Measurements from ENCODE around the gene SLC9A7.

DNA sequence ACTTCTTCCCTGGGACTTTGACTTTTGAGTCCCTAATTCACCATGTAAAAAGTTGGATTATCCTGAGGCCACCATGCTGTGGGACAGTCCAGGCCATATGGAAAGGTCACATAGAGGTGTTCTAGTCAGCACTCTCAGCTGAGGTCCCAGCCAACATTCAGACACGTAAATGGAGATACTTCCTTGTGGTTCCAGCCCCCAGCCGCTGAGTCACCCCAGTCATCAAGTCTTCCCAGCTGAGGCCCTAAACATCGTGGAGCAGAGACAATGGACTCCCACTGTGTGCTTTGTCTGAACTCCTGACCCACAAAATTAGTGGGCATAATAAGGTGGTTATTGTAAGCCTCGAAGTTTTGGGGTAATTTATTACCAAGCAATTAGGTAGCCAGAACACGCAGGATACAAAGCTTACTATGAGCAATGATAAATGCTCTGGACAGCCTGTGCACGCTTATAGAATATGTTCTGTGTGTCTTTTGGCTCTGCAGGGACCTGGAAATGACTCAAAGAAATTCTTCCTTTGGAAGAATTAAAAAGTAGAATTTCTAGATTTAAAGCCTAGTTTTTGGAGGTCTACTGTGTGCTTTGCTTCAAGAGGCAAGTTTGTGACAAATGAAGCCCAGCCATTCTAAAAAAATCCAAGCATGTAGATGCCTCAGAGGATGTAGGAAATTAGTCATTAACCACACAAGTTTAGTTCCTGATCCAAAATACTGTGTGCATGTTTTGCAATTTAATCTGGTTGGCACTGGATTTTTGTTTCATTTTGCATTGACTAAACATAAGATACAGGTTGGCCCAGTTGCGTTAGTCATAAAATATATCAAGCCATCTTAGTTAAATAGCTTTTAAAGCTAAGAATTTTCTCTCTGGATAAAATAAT is 33.2 kb upstream of the SLC9A7 start:
- no peak for TF ChIP-seq POLR2A (IDR thresholded peaks at IDR 0.05; ENCODE audit: extremely low read depth, insufficient read length)
- TF ChIP-seq, protein P1, sequence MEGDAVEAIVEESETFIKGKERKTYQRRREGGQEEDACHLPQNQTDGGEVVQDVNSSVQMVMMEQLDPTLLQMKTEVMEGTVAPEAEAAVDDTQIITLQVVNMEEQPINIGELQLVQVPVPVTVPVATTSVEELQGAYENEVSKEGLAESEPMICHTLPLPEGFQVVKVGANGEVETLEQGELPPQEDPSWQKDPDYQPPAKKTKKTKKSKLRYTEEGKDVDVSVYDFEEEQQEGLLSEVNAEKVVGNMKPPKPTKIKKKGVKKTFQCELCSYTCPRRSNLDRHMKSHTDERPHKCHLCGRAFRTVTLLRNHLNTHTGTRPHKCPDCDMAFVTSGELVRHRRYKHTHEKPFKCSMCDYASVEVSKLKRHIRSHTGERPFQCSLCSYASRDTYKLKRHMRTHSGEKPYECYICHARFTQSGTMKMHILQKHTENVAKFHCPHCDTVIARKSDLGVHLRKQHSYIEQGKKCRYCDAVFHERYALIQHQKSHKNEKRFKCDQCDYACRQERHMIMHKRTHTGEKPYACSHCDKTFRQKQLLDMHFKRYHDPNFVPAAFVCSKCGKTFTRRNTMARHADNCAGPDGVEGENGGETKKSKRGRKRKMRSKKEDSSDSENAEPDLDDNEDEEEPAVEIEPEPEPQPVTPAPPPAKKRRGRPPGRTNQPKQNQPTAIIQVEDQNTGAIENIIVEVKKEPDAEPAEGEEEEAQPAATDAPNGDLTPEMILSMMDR (IDR thresholded peaks at IDR 0.05; ENCODE audit: low read depth, low read length): no peak
- no peak; the same call in 1 of the 2 replicates for TF ChIP-seq MYC (IDR thresholded peaks at IDR 0.05; ENCODE audit: low read depth, low read length)

Data from NB4 (cell line).